GM21390 (cell line): Measurements from ENCODE around the gene DOCK4.

ENCODE experiments used
- ATAC-seq: cut with Tn5 transposase; IDR thresholded peaks from one replicate; pipeline ENCODE4 v1.9.1; 2021; ENCODE audit not compliant: unreplicated experiment

The DOCK4 gene

DNA sequence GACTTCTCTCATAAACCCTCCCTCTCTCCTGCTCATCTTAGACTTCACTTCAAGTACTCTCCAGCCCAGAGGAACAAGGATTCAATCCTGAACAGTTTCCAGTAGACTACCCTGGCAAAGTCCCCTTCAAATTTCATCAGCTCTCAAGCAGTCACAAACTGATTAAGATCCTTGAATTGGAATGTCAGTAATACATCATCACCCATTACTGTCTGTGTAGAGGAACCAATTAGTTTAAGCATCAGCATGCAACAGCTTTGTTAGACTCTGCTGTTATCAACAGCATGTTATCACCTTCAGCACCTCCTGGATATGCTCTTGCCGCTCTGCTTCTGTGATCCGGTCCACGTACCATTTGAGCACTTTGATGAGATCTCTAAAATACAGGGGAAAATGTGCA, 336.9 kb downstream of the DOCK4 start:
- ATAC-seq = no peak

DNA sequence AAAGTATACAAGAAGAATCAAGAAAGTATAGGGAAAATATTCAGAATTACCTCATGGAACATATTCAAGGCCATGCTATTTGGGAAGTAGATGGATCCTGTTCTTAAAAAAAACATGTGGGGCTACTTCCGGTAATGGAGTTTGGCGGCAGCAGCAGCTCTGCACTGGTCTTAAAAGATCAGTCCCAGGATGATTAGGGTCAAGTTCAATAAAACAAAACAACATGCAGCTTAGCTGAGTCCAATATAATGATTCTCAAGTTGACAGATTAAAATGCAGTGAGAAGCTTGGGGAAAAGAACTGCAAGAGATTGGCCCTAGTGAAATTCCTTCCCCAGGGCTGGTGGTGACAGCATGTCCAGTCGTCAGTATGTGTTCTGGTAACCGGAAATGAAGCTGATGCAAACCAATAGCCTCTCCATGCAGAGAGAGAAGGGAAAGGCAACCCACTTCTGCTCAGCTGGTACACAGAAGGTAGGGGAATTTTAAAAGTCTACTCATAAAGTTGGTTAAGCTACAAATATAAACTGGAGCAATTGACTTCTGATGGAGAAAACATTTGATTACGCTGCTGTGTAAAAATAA, 338.8 kb downstream of the DOCK4 start:
- ATAC-seq = no peak

DNA sequence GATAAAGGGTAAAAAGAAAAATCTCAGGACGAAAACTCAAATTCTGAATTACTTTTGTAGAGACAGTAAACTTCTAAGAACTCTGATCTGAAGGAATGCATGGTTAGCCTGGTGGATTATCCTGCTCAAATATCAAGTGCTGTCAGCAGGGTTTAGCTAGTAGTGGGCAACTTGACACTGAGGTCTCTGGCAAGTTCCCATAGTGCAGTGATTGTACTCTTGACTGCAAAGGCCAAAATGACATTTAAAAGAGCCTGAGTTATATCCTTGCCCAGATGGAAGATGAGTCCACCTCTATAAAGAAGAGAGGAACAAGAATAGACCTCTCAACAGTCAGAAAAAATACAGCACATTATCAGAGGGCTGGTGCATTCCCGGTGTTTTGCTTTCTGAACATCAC, 339.4 kb downstream of the DOCK4 start:
- ATAC-seq = no peak

DNA sequence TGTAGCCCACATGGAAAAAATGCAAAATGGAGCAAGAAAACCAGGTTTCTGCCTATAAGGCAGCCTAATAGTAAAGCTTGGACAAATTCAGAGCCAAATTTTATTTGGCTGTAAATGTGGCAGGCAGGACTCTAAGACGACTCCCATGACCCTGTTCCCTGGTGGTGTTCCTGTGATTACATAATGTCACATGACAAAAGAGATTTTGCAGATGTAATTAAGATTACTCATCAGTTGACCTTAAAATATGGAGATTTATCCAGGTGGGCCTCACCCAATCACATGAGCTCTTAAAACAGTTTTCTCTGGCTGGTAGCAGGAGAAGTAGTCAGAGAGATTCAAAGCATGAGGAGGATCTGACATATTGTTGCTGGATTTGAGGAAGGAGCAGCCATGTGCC, 340.8 kb downstream of the DOCK4 start:
- no peak for ATAC-seq

DNA sequence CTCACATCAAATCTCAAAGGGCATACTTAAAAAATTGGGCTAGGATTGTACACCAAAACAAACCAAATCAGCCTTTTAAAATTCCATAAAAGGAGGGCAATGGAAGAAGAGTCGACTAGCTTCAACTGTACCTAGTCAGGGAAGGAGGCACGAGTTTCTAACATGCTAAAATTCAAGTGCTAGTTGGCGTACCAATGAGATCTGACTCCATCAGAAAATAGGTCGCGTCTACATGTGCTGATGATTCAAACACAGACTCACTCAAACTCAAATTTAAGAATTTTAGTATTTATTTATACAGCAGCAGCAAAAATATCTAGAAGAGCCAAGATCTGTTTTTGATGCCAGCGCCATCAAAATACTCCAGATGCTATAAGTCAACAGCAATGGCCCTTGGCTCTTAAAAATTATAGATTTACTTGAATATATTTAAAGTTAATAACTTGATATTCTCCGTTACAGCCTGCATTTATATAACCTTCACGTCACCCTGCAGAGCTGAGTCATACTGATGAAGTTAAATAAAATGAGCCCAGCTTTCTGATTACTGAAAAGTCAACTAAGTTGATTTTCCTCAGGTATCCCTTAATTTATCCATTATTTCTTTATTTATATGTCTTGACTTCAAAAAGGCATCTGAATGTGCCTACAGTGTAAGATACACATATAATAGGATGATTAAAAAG, 341.8 kb downstream of the DOCK4 start:
- ATAC-seq = no peak

DNA sequence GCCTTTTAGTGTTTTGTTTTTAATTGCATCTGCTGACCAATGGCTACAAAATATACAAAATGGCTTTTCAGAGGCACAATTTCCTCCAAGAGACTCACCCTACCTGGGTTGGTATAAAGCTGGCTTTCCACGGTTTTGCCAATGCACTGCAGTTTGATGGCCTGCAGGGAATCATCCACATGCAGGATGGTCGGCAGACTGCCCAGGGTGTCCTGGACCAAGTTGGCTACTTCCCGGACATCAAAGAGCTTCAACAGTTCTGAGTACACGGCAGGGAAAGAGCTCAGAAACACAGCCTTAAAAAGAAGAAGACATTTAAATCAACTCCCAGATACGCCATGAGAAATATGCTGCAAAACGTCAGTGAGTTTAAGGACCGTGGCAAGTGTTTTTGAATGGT, 342.9 kb downstream of the DOCK4 start:
- ATAC-seq = no peak

DNA sequence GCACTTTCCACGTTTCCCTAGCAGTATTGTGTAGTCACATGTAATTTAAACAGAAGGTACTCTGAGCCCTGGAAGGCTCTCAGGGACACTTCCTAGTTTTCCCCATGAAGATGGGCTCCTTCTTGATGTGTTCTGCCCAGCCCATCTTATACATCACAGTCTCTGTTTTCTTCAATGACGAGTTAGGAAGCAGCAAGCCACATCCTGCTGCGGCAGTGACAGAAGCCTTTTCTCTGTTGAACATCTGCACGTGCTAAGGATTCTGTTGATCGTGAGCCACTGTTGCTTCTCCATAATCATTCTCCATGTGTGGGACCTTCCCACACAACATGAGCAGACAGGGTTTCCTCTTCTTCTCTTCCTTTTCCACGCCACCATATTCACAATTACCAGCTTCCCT, 346.0 kb downstream of the DOCK4 start:
- no peak for ATAC-seq

DNA sequence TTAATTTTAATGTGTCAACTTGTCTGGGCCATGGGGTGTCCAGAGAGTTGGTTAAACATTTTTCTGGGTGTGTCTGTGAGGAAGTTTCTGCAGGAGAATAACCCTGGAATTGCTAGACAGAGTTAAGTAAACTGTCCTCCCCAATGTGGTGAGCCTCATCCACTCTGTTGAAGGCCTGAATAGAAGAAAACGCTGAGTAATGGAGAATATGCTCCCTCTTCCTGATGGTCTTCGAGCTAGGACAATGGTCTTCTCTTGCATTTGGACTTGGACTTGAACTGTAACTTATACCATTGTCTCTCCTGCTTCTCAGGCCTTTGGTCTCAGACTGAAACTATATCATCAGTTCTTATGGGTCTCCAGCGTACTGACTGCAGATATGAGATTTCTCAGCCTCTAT, 347.9 kb downstream of the DOCK4 start:
- ATAC-seq = no peak

DNA sequence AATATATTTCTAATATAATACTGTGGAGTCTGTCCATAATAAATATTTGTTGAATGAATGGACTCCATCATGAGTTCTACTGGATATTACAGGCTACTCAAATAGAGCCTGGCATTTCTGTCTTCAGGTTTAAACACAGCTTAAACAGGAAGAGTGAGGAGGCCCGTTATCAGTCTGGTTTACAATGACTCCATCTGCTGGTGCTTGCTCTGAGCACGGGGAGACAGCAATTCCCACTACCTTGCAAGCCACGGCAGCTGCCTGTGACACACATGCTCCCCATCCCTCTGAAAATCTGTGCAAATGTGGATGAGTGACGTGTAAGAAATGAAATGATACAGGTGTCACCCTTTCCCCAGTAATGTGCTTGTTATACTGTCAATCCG, 350.4 kb downstream of the DOCK4 start:
- ATAC-seq = no peak

DNA sequence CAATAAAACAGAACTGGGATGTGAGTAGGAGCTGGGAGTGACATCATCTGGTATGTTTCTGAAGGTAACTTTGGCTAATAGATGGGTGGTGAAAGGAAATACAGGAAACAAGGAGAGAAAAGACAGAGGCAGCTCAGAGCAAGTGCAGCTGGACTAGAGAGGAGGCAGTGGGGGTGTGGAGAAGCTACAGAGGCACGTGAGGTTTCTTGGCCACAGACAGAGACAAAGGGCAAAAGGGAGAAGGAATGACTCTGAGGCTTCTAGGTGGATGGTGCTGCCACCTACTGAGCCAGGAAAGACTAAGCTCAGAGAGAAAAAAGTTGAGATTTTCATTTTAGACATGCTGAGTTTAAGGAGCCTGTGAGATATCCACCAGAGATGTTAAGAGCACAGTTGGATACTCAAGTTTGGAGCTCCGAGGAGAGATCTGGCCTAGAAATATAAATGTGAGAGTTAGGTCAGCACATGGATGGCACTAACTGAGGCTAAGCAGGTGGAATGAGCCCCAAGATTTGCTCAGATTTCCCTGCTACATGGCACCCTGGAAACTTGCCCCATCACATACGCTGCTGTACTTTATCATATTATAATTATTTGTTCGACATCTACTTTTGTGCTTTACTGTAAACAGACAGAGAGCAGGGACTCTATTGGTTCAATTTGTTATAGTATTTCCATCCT, 350.9 kb downstream of the DOCK4 start:
- ATAC-seq = peak; percentile 68

DNA sequence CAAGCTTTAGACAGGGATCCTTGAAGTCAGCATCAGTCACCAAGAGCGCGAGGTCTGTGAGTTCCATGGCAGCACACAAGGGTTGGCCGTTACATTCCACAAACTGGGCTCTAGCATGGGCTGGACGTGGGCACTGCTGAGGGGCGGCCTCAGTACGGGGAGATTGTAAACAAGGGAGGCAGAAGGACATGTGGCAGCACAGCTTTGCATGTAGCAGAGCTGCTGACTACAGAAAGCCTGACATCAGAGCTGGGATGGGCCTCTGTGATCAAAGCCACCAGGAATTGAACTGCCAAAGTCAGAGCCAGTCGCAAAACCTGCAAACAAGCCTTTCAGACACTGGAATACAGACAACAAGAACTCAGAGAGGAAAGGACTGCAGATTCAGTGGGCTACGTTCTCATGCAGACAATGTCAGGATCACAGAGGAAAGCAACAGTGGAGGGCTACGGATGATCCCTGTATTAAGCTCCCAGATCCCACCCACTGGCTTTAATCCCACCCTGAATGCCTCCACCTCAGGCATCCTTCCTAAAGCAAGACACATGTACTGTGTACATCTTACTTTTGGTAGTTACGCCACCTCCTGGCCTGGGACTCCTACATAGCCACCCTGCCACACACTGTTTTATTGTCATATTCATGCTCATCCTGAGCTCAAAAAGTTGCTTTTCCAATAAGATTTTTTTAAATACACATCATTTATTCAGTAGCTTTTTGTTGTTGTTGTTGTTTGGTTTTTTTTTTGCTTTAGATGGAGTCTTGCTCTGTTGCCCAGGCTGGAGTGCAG, 352.8 kb downstream of the DOCK4 start:
- ATAC-seq = no peak

DNA sequence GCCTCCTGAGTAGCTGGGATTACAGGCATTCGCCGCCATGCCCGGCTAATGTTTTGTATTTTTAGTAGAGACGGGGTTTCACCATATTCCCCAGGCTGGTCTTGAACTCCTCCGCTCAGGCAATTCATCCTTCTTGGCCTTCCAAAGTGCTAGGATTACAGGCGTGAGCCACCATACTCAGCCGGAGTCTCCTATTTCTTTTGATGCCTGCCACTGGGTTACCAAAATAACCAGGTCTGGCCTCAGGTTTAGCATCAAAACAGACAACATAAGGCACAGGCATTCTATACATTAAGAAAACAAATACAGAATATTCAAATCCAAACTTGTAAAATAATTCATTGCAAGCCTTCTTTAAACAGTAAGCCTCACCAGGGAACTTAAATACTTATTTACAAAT, 354.1 kb downstream of the DOCK4 start:
- no peak for ATAC-seq

DNA sequence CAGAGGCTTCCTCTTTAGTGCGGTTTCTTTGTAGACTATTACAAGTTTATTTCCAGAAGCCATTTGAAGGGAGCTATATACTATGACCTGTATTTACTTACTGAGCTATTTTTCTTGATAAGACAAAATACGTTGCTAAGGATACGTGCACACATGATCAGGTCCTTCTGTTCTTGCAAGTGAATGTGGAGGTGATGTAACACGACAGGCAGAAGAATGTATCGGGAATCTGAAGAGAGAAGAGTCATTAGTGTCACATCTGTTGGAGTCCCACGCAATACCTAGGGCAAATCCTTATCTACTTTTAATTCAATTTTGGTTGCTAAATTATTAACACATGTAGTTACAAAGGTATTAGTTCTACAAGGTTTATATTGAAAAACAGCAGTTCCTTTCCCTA, 359.3 kb downstream of the DOCK4 start:
- no peak for ATAC-seq

DNA sequence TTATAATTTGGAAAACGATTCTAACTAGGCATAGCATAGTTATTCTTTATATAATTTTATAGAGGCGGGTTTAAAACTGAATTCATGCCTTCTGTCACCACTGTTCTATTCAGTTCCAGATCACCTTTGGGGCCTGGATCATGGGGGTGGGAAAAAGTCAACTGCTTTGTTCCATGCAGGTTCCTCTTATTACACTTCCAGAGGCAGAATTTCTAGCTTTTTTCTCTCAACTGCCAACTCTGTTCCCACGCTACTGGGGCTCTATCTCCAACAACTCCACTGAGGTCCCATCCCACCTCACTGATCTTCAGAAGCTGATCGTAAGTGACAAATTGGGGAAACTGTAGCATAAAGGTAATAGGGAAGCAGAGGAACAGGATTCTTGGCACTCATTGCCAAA, 360.3 kb downstream of the DOCK4 start:
- ATAC-seq = no peak

DNA sequence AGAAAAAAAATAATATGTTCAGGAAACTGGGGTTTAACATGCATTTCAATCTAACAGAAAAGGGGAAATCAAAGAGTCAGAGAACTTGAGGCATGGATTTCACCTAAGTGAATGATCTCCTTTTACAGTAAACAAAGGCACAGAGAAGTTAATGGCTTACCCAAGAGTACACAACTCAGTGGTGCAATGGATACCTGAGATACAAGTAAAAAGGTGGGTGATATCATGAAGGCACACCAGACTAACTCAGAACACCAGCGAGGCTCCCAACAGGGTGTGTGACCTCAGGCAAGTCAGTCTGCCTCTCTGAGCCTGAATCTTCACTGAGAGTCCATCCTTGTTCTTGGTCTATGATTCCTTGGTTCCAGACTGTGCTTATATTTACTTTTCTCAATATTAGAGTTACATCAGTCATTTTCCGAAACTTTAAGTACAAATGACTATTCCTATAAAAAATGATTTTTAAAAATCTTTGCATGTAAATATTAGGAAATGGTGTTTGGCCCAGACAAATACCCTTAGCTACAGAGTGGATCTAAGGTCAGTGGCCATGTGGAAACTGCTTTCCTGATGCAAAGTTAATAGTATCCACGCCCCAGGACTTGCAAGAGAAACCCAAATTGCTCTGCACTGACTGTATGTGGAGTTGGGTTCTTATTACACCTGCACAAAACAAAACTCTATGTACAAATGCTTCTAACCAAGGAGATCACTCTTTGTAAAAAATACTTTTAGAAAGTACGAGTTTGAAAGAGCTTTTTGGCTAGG, 361.1 kb downstream of the DOCK4 start:
- no peak for ATAC-seq

DNA sequence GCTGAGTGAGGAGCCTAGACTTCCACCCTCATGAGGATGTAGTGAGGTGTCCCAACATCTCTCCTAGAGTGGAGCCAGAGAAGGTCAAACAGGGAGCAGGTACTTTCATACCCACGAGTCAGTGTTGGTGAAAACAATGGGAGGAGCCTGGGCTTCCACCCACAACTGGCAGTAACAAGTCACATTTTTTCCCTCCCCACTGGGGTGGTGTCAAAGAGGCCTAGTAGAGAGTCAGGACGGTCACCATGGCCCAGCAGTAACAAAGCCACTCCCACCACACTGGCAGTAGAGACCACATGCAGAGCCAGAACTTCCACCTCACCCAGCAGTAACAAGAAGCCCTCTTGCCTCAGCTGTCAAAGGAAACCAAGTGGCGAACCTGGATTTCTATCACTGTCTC, 363.7 kb downstream of the DOCK4 start:
- no peak for ATAC-seq

DNA sequence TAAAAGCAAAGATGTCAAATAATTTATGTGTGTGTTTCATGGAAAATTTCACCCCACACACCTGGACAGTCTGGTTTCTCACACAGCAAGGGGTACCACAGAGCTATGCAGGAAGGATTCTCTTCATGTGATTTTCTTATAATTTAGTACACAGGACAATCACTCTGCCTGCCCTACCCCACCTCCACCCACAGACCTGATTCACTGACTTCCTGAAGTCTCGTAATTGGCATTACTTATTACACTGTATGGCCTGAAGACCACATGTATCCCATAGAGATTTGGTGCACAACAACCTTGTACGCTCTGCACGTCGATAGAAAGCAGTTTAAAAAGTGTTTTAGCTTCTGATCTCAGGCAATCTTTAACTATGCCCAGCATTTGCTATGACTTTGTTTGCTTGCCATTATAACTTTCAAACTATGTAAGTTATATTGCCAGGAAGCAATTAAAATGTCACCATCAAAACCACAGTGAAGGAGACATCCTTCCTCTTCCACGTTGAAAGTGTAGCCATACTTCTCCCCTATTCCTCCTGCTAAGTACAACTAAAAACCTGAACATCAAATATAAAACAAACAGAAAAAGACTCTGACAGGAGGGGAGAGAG, 364.5 kb downstream of the DOCK4 start:
- no peak for ATAC-seq

DNA sequence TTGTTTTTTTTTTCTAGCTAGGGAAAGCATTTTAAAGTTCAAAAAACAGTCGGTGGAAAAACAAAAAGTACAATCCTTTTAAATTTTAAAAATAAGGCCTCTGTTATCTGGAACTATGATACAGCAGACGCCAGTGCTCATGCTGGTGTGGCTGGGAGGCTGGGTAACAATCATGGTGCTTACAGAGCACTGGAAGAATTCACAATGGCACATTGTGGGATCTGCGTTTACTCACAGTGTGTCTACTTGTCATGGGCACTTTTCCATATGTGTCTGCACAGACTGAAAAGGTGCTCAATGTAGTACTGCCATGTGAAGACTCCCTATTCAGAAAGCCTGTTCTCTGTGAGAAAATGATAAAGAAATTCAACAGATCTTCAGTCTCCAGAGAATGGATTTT, 365.7 kb downstream of the DOCK4 start:
- ATAC-seq = no peak

DNA sequence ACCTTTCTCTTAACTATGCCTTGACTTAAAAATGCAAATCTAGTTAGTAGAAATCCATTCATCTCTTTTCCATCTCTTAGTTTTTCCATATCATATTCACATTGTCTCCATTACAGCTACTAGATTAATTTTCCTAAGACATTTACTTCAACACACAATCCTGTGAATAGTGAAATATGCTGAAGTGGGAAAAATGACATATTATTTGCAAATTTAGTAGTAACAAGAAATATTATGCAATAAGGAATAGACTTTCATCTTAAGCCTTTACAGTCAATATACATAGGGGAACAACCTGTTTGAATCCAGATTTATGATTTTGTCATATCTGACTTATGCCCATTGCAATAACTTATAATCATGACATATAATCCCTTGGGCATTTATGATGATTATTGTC, 366.9 kb downstream of the DOCK4 start:
- ATAC-seq = no peak

DNA sequence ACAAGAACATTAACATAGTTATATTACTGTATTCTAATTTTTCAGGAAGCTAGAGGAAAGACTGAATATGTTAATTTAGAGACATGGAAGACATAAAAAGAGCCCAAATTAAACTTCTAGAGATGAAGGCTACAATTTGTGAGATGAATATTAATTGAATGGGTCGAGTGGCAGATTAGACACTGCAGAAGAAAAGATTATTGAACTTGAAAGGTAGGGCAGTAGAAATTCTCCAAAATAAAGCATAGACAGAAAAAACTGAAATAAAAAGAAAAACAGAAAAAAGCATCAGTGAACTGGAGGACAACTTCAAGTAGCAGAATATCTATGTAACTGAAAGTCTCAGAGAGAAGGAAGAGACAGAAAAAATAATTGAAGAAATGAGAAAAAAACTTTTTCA, 369.6 kb downstream of the DOCK4 start:
- ATAC-seq = no peak

DNA sequence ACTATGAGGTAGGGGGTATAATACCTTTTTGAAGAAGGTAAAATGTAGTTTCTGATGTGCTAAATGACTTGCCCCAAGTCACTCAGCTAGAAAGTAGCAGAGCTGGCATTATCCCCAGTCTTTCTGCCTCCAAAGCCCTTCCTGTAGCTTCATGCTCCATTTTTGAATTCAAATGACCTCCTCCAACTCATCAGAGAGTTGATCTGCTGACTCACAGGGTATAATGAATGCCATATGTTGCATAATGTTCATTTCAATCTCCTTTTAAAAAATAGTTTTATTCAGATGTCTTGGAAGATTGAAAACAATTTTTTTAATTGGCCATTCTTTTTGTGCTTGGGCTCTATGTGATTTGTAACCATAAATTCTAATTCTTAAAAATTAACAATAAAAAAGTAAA, 371.1 kb downstream of the DOCK4 start:
- ATAC-seq = no peak
